H1 (cell line): ENCODE data around the gene ACE. TPM values are rescaled to one million over a fixed set of nuclear protein-coding genes. Genes with fewer than 3 reads are reported as not detected.

ENCODE experiments used
- CTCF ChIA-PET: fragments of 300-600 bp; sonication (Branson Sonifier 250); formaldehyde crosslinking; loops from one replicate; lab custom pipeline; 2021; ENCODE audit not compliant: partially characterized antibody; lab: Charles Lee
- POLR2A ChIA-PET: fragments of 300-600 bp; sonication (Branson Sonifier 250); formaldehyde crosslinking; loops from one replicate; lab custom pipeline; 2021; ENCODE audit warnings: inconsistent platforms; ENCODE audit not compliant: partially characterized antibody; lab: Charles Lee
- DNase-seq, 2 experiments: peaks; one replicate each; pipeline versions ENCODE4 v3.0.0 to v3.0.0-alpha.2; 2010 to 2022; ENCODE audit warnings: low spot score in 2 of 2, low read depth in 1 of 2, mixed read lengths in 1 of 2
- FAIRE-seq: peaks from 2 replicates; lab custom pipeline; 2011; peaks lifted over from hg19 to GRCh38; lab: Jason Lieb, UNC
- H2AFZ ChIP-seq: 2 replicates; pipeline ENCODE4 v1.8.1; 2012; ENCODE audit warnings: low read length, inconsistent platforms
- H2AK5ac ChIP-seq: 2 replicates; pipeline ENCODE4 v1.6.1; 2013; ENCODE audit warnings: low read depth, low read length
- H2BK120ac ChIP-seq: replicated peaks from 2 replicates; pipeline ENCODE3; 2013; ENCODE audit warnings: low read depth, low read length, inconsistent platforms
- H2BK12ac ChIP-seq: 2 replicates; pipeline ENCODE4 v1.6.1; 2013; ENCODE audit warnings: low read depth, low read length
- H2BK15ac ChIP-seq: 2 replicates; pipeline ENCODE4 v1.6.1; 2013; ENCODE audit warnings: low read length
- H2BK20ac ChIP-seq: 2 replicates; pipeline ENCODE4 v1.6.1; 2013; ENCODE audit warnings: low read length
- H2BK5ac ChIP-seq: 2 replicates; pipeline ENCODE4 v1.6.1; 2013; ENCODE audit warnings: low read depth, low read length
- H3K14ac ChIP-seq: 2 replicates; pipeline ENCODE4 v1.6.1; 2013; ENCODE audit warnings: inconsistent platforms; ENCODE audit not compliant: insufficient read length
- H3K18ac ChIP-seq: 2 replicates; pipeline ENCODE4 v1.6.1; 2013; ENCODE audit warnings: low read length; ENCODE audit errors: extremely low read depth
- H3K23ac ChIP-seq: 2 replicates; pipeline ENCODE4 v1.6.1; 2013; ENCODE audit warnings: inconsistent platforms; ENCODE audit not compliant: insufficient read length
- H3K23me2 ChIP-seq: 2 replicates; pipeline ENCODE4 v1.6.1; 2013; ENCODE audit warnings: low read depth, low read length
- H3K27ac ChIP-seq: 2 replicates; pipeline ENCODE4 v1.6.1; 2011; ENCODE audit warnings: low read depth, low read length, inconsistent platforms
- H3K27me3 ChIP-seq, 4 experiments: replicated peaks in 1 of 4; 1 replicate in 1 of 4; 2 replicates in 3 of 4; pipeline versions ENCODE4 v1.6.1 to v1.8.1; 2011 to 2013; ENCODE audit warnings: low read length in 3 of 4, mild to moderate bottlenecking in 3 of 4, inconsistent platforms in 2 of 4, mixed read lengths in 2 of 4, moderate library complexity in 1 of 4; ENCODE audit not compliant: control insufficient read depth in 3 of 4, insufficient read depth in 3 of 4; ENCODE audit errors: extremely low read depth in 1 of 4
- H3K36me3 ChIP-seq, 4 experiments: 2 replicates each; pipeline versions ENCODE4 v1.6.1 to v1.8.1; 2011 to 2013; ENCODE audit warnings: mild to moderate bottlenecking in 4 of 4, low read length in 3 of 4, moderate library complexity in 2 of 4, control low read depth in 1 of 4, inconsistent platforms in 1 of 4; ENCODE audit not compliant: insufficient read depth in 4 of 4, control insufficient read depth in 2 of 4
- H3K4ac ChIP-seq: replicated peaks from 2 replicates; pipeline ENCODE3; 2013; ENCODE audit warnings: low read length, low read depth, mixed read lengths, inconsistent platforms; ENCODE audit not compliant: insufficient read length
- H3K4me1 ChIP-seq, 4 experiments: replicated peaks in 1 of 4; 1 replicate in 1 of 4; 2 replicates in 3 of 4; pipeline versions ENCODE4 v1.6.1 to v1.8.1; 2011 to 2013; ENCODE audit warnings: low read length in 3 of 4, inconsistent platforms in 2 of 4, mixed read lengths in 1 of 4; ENCODE audit not compliant: insufficient read depth in 4 of 4, control insufficient read depth in 3 of 4
- H3K4me2 ChIP-seq, 2 experiments: 2 replicates each; pipeline versions ENCODE4 v1.6.1 to v1.8.1; 2011 to 2013; ENCODE audit warnings: low read depth in 2 of 2, low read length in 2 of 2, control low read depth in 1 of 2, inconsistent platforms in 1 of 2, mild to moderate bottlenecking in 1 of 2; ENCODE audit not compliant: insufficient read depth in 1 of 2
- H3K4me3 ChIP-seq, 4 experiments: fragments of 200-600, 300-600 bp in 1 of 4; sonication (generic), shearing (Covaris generic), sonication (Bioruptor Twin) in 1 of 4; 2 replicates each; pipeline versions ENCODE4 v1.5.1 to v1.8.1; 2011 to 2016; ENCODE audit warnings: low read length in 4 of 4, low read depth in 3 of 4, control low read depth in 2 of 4, inconsistent platforms in 2 of 4, mild to moderate bottlenecking in 2 of 4, mixed read lengths in 1 of 4, moderate library complexity in 1 of 4; ENCODE audit not compliant: insufficient read depth in 2 of 4; ENCODE audit errors: extremely low read depth in 1 of 4
- H3K56ac ChIP-seq: replicated peaks from 2 replicates; pipeline ENCODE3; 2013; ENCODE audit warnings: low read depth, mild to moderate bottlenecking, mixed read lengths, low read length, inconsistent platforms; ENCODE audit not compliant: insufficient read length
- H3K79me1 ChIP-seq: 2 replicates; pipeline ENCODE4 v1.6.1; 2013; ENCODE audit warnings: low read depth, low read length, control low read depth
- H3K79me2 ChIP-seq, 2 experiments: 2 replicates each; pipeline versions ENCODE4 v1.6.1 to v1.8.1; 2012 to 2013; ENCODE audit warnings: low read length in 2 of 2, mild to moderate bottlenecking in 2 of 2, inconsistent platforms in 1 of 2; ENCODE audit not compliant: insufficient read depth in 2 of 2, control insufficient read depth in 1 of 2
- H3K9ac ChIP-seq, 4 experiments: replicated peaks in 1 of 4; 1 replicate in 1 of 4; 2 replicates in 3 of 4; pipeline versions ENCODE4 v1.6.1 to v1.8.1; 2011 to 2013; ENCODE audit warnings: low read depth in 3 of 4, low read length in 3 of 4, control low read depth in 2 of 4, mild to moderate bottlenecking in 2 of 4, moderate library complexity in 2 of 4, inconsistent platforms in 1 of 4; ENCODE audit errors: extremely low read depth in 1 of 4
- H3K9me3 ChIP-seq, 2 experiments: 2 replicates each; pipeline versions ENCODE4 v1.6.1 to v1.8.1; 2012 to 2013; ENCODE audit warnings: mild to moderate bottlenecking in 2 of 2, moderate library complexity in 2 of 2, control low read depth in 1 of 2, inconsistent platforms in 1 of 2, low read depth in 1 of 2, low read length in 1 of 2, mixed read lengths in 1 of 2; ENCODE audit not compliant: insufficient read depth in 2 of 2
- H4K20me1 ChIP-seq, 2 experiments: replicated peaks in 1 of 2; 2 replicates each; pipeline versions ENCODE3 to v1.8.1; 2011 to 2013; ENCODE audit warnings: inconsistent platforms in 2 of 2, low read length in 2 of 2, mild to moderate bottlenecking in 1 of 2; ENCODE audit not compliant: insufficient read depth in 2 of 2, control insufficient read depth in 1 of 2
- H4K5ac ChIP-seq: 2 replicates; pipeline ENCODE4 v1.6.1; 2013; ENCODE audit warnings: low read length, low read depth, mixed read lengths, inconsistent platforms; ENCODE audit not compliant: insufficient read length
- H4K8ac ChIP-seq: 2 replicates; pipeline ENCODE4 v1.8.0; 2013; ENCODE audit warnings: mild to moderate bottlenecking, moderate library complexity, low read length, inconsistent platforms; ENCODE audit not compliant: insufficient read depth; ENCODE audit errors: extremely low read depth
- H4K91ac ChIP-seq: replicated peaks from 2 replicates; pipeline ENCODE3; 2013; ENCODE audit warnings: low read length, mixed read lengths, inconsistent platforms; ENCODE audit not compliant: insufficient read length
- FOSL1 ChIP-seq: IDR thresholded peaks from 2 replicates; pipeline ENCODE4 v1.6.1; 2011; ENCODE audit warnings: mild to moderate bottlenecking, low read depth, low read length, moderate library complexity; ENCODE audit not compliant: insufficient read depth
- SP4 ChIP-seq: IDR thresholded peaks from 2 replicates; pipeline ENCODE4 v1.6.1; 2012; ENCODE audit warnings: low read length, inconsistent platforms
- WGBS, 2 experiments: shearing (Covaris generic) in 1 of 2; methylation state at CpG; one replicate each; pipeline versions ENCODE4 v1.1.6 to v1.1.7; 2013 to 2015; ENCODE audit warnings: low lambda C conversion rate in 2 of 2, mixed read lengths in 2 of 2, inconsistent platforms in 1 of 2, low coverage in 1 of 2, missing lambda C conversion rate in 1 of 2; ENCODE audit not compliant: insufficient replicate concordance in 2 of 2, insufficient coverage in 1 of 2, insufficient read length in 1 of 2; ENCODE audit errors: extremely low coverage in 1 of 2, missing lambda C conversion rate in 1 of 2; 5-methylcytosine and 5-hydroxymethylcytosine counted together
- polyA plus RNA-seq, 7 experiments: library from polyadenylated mRNA; depleted of rRNA in 3 of 7; stranded (reverse) in 5 of 7; unstranded in 2 of 7; fragments of >200 nt in 5 of 7; fragments of 200-250 nt in 2 of 7; gene quantifications; 1 replicate in 5 of 7; 2 replicates in 1 of 7; 4 replicates in 1 of 7; pipeline versions ENCODE4 v1.2.1 to v1.2.3, GENCODE V29; 2011 to 2013; ENCODE audit warnings: missing spikeins in 2 of 7, mixed read lengths in 2 of 7
- total RNA-seq: library from RNA; stranded (reverse); fragmentation: NEBNext Ultra II Directional; extraction: Animal tissue kit (Norgen Biotek cat#: 25700); gene quantifications from 2 replicates; pipeline ENCODE4 v1.2.1, GENCODE V29; 2021

The ACE gene
- total and polyA plus RNA-seq, 2 of the 8 experiments (the other 6 are each of a cell fraction or from before 2014, with no cell fraction given): 2.5 to 5.5 TPM

DNA sequence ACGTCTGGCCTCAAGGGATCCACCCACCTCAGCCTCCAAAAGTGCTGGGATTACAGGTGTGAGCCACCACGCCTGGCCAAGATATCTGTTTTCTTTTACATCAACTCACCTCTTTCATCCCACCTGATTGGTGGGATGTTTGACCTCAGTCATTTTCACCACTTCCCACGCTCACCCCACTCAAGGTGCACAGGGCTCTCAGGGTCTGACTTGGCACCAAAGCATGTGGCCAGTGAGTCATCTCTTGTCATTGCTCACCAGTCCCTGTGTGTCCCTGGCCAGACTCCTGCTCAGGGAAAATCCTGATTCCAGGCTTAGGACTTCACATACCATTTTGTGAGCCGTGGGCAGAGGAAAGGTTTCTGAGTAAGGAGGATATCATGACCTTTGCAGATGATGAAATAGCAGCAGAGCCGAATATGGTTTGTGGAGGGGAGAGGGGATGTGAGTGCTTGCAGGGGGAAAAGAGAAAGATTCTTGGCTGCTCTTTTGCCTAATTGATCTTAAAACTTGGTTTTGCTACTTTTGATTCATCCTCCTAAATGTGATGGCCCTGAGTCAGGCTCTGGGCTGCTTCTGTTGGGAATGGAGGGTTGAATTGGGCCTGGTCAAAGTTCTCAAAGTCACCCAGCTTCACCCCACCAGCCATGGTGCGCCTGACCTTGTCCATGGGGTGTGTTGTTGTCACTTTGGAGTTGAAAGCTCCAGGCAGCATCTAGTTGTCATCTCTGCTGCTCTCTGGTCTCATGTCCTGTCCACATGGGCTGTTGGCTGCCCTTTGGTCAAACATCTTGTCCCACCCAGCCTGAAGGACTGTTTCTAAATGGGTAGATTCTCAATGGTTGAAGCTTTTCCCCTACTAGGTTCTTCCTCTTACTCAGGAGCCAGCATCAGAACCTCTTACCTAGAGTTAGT is 40.3 kb downstream of the ACE start:
- Histone ChIP-seq H3K79me2 (no peaks in the 10 kb centered on the region), H4K91ac (no peak overlapping the region), H3K23ac (no peak overlapping the region), H3K4me3 (no peak overlapping the region), H2BK12ac (no peak overlapping the region), H2BK15ac (0 out of 2 replicates have a peak overlapping the region, but pooled peaks have one; percentile 11), H3K23me2 (no peaks in the 10 kb centered on the region), H3K4me1 (peaks cover 2 to 8% (median 5%) of the 10 kb centered on the region in 4 experiments; a peak in 5 of 7 replicates), H3K4me2 (no peak overlapping the region), H3K27ac (no peak overlapping the region), H3K56ac (no peak overlapping the region), H2AFZ (no peak overlapping the region), H3K27me3 (no peaks in the 10 kb centered on the region), H2BK5ac (no peak overlapping the region), H2AK5ac (no peak overlapping the region), H3K9ac (no peak overlapping the region), H4K8ac (no peak overlapping the region), H3K18ac (no peak overlapping the region), H4K20me1 (no peaks in the 10 kb centered on the region), H3K9me3 (no peaks in the 10 kb centered on the region), H3K79me1 (no peaks in the 10 kb centered on the region), H3K4ac (no peak overlapping the region), H2BK120ac (no peak overlapping the region), H3K36me3 (no peaks in the 10 kb centered on the region), H3K14ac (no peak overlapping the region), H4K5ac (no peak overlapping the region), H2BK20ac (no peak overlapping the region)
- FAIRE-seq (no peak), DNase-seq (no peak)
- ChIA-PET CTCF (interaction anchor here (0.6 to 1.1 kb wide), 2 partner anchors 15 to 62 kb away, joined by 3 read pairs; no protein-coding TSS in a partner anchor), POLR2A (no interaction called here)
- 86% methylated on average over 6 of the region's 6 CpGs; no CpG with 5 or more reads in 1 of the 2 experiments for WGBS, 2 experiments
- TF ChIP-seq SP4: no peak
- TF ChIP-seq FOSL1: no peak
